Inflammatory macrophage (primary cell): ENCODE measurements around the gene POU1F1.
"Not testable (repeated sequence)": the region's sequence is repeated elsewhere in the genome, so short reads cannot be mapped to it uniquely, and the experiment has no call there.

Experiments used
- DNase-seq, 2 donors: peaks; one replicate each; pipeline ENCODE4 v3.0.0-alpha.2; 2020 to 2022

Gene POU1F1

GRCh38 chr3:87250009-87250408 is 26.4 kb downstream of the POU1F1 start:
- no peak for DNase-seq

DNA sequence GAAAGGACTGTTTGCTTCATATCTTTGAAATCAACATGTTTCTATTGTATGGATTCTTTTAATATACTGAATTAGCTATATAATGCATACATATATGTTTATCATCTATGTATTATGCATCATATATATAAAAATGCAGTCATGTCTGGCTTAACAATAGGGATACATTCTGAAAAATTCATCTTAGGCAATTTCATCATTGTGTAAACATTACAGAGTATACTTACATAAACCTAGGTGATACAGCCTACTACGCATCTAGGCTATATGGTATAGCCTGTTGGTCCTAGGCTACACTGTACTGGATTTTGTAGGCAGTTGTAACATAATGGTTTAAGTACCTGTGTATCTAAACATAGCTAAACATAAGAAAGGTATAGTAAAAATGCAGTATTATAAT is 27.6 kb downstream of the POU1F1 start:
- DNase-seq, result no peak

DNA sequence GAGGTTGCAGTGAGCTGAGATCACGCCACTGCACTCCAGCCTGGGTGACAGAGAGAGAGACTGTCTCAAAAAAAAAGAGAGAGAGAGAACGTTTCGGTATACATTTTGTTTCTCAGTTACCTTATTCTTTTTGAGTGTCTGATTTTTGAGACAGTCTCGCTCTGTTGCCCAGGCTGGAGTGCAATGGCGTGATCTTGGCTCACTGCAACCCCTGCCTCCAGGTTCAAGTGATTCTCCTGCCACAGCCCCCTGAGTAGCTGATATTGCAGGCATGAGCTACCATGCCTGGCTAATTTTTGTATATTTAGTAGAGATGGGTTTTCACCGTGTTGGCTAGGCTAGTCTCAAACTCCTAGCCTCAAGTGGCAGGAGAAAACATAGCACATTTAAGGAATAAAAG is 28.2 kb downstream of the POU1F1 start:
- not testable (repeated sequence) for DNase-seq

- no peak for DNase-seq
Observed at GRCh38 chr3:87247430-87247773, 29.0 kb downstream of the POU1F1 start.

DNA sequence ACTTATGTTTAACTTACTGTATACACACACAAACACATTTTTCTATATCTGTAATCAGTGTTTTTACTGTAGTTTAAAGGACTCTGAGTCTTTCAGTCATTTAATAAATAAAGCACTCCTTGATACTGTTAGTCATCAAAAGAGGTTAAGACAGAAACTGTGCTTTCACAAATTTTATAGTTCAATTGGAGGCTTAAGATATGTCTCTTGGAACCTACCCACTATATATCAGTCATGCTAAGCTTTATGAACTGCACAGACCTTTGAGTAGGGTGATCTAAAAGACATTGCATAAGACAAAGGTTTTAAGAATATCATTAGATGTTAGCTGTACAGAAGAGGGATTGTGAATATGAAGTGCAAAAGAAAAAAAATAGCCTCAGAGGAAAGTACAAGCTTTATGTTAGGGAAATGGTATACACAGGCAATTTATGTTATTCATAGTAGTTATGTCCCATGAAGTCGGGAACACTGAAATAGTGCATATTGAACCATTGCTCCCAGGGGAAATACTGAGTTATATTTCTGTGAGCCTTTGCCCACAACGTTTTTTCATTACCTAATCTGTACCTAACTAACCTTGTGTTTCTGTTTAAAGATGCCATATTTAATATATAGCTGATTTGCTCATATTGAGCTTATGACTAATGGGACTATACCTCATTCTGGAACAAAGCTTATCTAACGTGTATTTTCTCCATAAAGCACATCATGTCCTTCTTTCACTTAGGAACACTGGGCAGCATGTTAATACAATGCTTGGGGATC is 29.5 kb downstream of the POU1F1 start:
- DNase-seq, result no peak

DNA sequence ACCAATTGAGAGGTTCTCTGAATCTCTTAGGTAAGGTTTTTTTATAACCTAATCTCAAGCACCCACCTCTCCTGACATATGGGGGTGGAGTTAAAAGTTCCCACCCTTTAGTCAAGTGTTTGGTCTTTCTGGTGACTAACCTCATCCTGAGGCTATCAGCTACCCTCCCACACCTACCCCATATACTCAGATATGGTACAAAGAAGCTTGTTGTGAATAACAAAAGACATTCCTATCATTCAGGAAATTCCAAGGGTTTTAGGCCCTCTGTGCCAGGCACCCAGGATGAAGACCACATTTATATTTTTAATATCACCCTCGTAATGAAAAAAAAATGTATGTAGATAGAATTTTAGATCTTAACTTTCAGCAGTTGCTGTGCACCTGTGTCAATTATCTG is 40.3 kb downstream of the POU1F1 start:
- no peak for DNase-seq

- DNase-seq, result no peak
Observed at GRCh38 chr3:87233805-87234204, 42.6 kb downstream of the POU1F1 start.

- no peak for DNase-seq
Observed at GRCh38 chr3:87229113-87229512, 47.3 kb downstream of the POU1F1 start.

- no peak for DNase-seq
Observed at GRCh38 chr3:87228316-87228715, 48.1 kb downstream of the POU1F1 start.

DNA sequence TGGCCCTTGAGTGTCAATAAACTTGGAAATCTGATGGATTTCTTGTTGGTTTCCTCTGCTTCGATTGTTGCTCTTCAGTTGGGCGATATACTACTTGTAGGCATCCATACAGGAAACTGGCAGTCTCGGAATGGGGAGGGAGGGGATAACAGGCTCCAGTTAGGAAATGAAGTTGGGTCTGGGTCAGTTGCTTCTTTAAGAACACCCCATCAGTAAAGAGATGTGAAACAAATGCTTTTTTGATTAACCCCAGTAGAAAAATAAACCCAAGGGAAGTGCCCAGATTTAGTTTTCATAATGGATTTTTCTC is 48.6 kb downstream of the POU1F1 start:
- no peak for DNase-seq

DNA sequence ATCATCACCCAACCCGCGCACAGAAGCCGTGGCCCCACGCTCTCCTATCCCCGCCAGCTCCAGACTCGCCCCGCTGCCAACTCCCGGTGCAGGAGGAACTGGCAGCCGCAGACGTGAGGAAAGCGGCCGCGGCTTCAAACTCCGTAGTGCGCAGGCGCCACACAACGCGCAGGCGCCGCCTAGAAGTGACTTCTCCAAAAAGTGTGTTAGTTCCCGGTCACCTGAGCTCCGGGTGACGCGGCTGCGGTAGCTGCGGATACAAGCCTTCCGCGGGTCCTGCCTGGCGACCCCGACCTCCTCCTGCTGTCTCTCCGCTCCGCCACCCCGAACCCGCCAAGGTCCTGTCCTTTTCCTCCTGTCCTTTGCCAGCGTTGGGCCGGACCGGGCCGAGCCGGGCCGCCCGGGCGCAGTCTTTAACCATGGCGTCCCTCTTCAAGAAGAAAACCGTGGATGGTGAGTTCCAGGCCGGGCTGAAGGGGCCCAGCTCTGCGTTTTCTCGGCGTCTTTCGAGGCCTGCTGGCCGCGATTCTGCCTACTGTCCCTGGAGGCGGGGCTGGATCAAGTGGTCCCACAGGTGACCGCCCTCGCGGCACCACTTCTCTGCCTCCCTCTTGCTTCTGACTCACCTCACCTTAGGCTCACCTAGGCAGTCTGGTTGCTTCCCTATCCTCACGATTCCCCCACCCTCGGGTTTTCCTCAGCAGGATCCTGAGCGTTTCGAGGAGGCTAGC is 49.1 kb downstream of the POU1F1 start, which contains the start of gene CHMP2B:
CHMP2B (plus strand) TSS at position 206 of the 731 bp plus-strand sequence; CDS start at position 420, 214 bp downstream.
- DNase-seq, result peak; percentile 97 to 98

GRCh38 chr3:87225659-87226058 is 50.7 kb downstream of the POU1F1 start:
- no peak for DNase-seq

GRCh38 chr3:87219611-87220010 is 56.8 kb downstream of the POU1F1 start:
- no peak for DNase-seq

GRCh38 chr3:87218560-87218959 is 57.8 kb downstream of the POU1F1 start:
- no peak for DNase-seq
